Stimulated activated CD8-positive, alpha-beta memory T cell treated with anti-CD3 and anti-CD28 coated beads, Interleukin-12 subunit alpha, Interleukin-12 subunit beta, amount 100 ng/mL, for 4 hours (primary cell): ENCODE data around the gene SHISA4.
"Not testable (repeated sequence)": the region's sequence is repeated elsewhere in the genome, so short reads cannot be mapped to it uniquely, and the experiment has no call there.

Experiments used
- DNase-seq: peaks from one replicate; pipeline ENCODE4 v3.0.0-alpha.2; 2020; ENCODE audit warnings: low read depth

The SHISA4 gene

DNA sequence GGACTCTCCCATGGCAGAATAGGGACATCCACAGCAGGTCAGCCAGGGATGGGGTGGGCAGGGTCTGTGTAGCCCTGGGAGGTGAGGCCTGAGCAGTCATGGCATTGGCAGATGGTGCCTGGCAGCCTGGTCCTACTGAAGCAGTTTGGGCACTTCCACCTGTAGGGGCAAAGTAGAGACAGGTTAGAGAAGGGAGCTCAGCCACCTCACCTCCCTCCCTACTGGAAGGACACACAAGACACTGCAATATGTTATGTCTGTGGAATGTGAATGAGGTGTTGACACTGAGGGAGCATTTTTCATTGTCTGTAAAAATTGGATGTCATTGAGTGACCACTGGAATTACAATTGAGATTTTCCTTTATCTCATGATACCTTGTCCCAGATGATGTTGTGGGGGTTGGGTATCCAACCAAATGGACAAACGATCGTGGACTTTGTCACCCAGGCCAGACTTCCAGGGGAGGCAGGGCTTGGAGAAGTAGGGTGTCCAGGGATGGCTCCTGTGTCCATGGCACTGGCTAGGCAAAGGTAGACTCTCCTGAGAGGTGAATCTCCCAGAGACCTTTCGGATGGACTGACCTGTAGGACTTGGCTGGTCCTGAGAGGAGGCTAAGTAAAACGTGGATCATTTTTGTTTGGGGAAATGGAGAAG is 9.7 kb downstream of the SHISA4 start:
- DNase-seq, result no peak

DNA sequence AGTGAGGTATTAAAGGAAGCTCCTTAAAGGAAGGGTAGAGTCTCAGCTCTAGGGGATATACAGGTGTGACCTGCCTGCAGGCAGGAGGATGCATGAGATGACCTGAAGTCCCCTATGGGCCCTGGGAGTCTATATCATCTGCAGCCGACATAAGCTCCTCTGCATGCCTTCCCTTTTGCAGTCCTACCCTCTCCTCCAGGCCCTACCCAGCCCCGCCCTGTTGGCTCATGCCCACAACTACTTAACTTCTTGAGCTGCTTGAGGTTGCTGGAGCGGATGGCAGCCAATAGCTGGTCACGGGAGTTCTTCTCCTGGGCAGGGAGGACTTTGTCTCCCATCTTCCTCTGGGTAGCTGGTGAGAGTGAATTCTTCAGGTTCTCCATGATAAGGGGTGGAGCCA is 10.3 kb downstream of the SHISA4 start:
- DNase-seq, result no peak

DNA sequence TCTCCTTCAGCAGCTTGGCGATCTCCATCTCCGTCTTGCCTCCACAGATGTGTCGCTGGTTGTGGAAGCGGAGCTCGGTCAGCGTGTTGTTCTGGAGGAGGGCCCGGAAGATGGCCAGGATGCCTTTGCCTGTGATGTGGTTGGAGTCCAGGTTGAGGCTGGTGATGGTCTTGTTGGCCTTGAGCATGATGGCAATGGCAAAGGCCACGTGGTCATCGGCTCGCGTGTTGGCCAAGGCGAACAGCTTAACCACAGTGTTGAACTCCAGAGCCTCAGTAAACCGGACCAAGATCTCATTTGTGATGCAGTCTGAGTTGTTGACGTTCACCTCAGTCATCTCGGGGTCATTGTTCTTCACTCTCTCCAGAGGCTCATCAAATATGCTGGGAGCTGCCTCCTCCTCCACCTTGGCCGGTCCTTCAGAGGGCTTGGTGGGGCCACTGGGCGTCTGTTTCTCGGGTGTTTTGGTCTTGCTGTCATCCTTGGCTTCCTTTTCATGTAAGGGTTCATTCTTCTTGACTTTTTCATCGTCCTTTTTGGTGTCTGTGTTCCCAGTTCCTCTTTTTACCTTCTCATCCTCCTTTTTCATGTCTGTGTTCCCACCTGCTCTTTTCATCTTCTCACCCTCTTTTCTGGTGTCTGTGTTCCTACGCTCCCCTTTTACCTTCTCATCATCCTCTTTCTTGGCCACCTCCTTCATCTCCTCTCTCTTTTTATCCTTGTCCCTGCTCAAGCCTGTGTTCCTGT is 11.2 kb downstream of the SHISA4 start:
- no peak for DNase-seq

DNA sequence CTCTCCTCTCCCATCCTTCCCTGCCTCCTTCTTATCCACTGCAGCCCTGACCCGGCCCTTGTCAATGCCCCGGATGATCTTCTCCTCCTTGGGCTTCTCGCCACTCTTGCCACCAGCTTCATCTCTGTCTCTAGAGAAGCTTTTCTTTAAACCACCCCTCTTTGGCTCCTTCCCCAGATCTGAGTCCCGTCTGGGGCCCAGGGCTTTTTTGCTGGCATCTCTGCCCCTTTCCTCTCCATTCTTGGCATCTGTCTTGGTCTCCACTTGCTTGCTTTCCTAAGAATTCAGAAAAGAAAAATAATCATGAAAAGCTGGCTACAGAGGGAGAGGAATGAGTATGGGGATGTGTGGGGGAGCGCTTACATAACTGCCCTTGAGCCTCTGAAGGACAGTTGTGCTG is 11.8 kb downstream of the SHISA4 start:
- DNase-seq, result no peak

DNA sequence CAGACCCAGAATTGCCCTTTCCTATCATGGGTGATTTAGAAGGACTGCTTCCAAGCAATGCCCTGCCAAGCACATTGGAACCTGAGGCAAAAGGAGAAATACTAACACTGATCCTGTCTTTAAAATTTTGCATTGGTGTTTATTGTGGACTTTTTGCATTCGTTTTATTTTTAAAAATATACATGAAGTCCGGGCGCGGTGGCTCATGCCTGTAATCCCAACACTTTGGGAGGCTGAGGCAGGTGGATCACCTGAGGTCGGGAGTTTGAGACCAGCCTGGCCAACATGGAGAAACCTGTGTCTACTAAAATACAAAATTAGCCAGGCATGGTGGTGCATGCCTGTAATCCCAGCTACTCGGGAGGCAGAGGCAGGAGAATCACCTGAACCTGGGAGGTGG is 12.3 kb downstream of the SHISA4 start:
- not testable (repeated sequence) for DNase-seq

DNA sequence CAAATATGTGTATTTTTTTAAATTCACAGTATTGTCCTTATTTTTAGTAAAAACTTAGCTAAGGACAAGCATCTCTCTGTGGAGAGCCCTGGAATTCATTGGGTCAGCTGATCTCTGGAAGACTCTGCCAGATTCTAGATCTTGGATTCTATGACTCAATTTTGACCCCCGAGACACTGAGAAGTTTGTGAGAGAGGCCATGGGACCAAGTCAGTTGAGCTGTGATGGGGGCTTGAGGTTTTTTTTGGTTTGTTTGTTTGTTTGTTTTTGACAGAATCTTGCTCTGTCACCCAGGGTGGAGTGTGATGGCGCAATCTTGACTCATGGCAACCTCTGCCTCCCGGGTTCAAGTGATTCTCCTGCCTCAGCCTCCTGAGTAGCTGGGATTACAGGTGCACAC is 13.5 kb downstream of the SHISA4 start:
- DNase-seq, result no peak

DNA sequence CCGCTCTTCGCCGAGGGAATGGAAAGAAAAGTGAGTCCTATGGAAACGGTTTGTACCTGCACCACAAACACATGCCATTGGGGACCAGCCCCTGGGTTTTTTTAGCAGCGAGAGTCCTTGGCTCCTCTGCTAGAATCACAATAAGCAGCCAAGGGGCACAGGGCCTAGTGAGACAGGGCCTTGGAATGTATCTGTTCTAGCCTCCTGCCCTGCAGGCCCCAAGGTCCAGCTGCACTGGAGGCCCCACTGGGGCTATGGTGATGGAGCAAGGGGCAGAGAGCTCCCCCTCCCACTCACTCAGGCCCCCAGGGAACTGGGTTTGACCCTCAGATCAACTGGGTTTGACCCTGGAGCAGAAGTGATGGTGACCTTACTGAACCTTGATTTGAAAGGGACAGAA is 14.4 kb downstream of the SHISA4 start:
- no peak for DNase-seq

DNA sequence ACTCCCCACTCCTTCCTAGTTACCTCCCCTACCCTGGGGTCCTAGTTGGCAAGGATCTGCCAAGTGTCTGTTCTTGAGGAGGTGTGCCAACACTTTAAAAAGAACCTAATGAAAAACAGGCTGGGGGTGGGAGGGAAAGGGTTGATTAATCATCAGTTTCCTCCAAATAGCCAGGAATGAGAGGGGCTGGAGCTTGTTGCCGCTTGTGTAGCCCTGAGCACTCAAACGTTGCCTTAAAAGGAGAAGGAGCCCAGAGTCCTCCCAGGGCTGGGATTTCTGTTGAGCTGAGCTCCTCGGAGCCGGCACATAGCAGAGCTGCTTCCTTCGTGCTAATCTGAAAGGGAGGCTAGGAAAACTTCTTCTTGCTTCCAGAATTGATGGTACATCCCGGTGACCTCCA is 15.9 kb downstream of the SHISA4 start:
- DNase-seq, result no peak

DNA sequence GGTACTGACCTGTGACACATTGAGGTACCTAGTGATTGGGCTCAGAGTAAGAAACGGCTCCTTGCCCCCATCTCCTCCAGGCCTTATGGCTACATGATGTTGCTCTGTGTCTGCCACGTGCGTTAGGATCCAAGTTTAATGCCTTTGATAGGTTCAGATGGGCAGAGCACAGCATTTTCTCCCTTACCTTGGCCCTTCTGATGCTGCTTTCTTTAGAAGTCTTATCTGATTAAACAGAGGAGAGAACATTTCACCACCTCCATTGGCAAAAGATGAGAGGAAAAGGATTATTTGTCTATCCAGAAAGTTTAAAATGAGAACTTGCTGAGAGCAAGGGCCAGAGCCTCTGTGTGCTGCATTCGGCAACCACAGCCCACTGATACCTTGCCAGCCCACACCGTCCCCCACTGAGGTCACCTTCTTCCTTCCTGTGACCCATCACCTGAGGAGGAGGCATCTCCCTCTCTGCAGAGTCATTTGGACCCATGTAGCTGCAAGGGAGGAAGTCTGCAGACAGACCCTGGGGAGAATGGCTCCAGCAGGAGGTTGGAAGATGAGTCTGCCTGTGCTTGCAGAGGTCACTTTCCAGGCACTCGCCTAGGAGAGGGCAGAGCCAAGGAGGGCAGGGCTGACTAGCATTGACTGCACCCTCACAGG is 16.7 kb downstream of the SHISA4 start:
- DNase-seq, result no peak

DNA sequence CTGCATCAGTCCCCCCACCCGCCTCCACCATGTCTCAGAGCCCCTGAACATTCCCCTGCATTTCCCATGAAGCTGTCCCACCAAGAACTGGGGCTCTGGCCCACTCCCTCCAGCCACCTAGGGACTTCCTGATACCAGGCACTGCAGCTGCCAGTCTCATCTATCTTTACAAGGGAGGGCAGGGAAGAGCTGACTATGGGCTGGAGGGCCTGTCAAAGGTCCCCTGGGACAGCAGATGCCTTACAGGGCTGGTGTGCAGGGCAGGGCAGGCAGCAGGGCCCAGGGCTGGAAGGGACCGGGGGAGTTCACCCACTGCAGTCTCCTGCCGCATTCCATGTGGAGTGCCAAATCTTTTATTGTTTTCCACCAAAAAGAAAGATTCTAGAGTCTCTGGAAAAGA is 17.6 kb downstream of the SHISA4 start:
- DNase-seq, result no peak

DNA sequence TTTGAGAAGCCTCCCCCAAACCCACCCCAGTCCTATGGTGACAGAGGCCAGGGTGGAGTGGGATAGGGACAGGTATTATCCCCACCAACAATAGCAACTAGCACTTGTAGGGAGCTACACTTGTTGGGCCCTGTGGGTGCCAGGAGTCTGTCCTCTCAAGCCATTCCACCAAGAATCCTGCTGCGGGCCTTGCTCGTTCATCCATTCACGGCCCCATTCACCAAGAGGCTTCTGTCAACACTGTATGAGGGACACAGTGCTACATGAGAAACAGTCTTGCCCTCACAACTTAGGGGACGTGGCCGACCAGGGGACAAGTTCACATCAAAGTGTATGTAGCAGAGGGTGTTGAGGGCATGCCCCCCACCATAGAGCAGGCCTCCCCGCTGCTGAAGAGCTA is 18.9 kb downstream of the SHISA4 start:
- no peak for DNase-seq

DNA sequence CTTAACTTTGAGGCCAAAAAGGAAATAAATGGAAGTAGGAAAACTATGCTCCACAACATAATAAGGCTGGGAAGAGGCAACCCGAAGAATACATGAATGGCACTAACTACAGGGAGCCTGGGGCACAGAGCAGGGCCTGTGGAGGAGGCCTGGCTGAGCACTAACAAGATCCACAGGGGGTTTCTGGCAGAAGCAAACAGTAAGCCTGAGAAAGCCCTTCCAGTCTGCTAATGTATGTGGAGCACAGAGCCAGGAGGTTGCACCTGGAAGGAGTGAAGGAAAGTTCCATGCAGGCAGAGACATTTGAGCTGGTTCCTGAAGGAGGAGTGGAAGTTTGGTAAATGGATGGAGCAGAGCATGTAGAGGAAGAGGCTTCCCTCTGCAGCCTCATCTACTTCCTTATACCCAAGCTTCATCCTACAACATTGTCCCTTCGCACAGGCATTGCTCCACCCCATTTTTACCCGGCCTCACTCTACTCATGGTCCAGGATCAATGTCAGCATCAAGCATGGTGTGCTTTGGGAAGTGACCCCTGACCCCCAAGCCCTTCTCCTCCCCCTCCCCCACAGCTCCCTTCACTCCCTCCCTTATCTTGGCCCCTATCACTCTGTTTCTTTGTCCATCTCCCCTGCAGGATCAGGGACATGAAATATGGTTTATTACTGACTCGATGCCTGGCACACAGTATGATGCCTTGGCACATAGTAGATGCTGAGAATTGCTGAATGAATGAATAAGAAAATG is 23.3 kb downstream of the SHISA4 start:
- no peak for DNase-seq

DNA sequence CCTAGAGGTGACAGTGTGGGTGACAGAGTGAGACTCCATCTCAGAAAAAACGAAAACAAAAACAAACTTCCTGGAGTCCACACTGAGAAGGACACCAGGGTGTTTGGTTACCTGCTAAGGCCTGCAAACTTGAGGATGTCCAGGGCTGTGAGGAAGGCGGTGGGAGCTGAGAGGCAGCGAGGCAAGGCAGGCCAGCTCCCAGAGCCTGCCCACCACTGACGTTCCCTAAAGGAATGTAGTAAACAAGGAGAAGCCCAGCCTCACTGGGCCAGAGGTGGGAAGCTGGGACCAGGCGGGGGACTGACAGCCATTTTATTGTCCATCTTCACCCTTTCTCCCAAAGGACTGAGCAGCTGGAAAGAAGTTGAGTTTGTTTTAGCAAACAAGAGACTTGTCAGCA is 24.1 kb downstream of the SHISA4 start:
- DNase-seq, result no peak

DNA sequence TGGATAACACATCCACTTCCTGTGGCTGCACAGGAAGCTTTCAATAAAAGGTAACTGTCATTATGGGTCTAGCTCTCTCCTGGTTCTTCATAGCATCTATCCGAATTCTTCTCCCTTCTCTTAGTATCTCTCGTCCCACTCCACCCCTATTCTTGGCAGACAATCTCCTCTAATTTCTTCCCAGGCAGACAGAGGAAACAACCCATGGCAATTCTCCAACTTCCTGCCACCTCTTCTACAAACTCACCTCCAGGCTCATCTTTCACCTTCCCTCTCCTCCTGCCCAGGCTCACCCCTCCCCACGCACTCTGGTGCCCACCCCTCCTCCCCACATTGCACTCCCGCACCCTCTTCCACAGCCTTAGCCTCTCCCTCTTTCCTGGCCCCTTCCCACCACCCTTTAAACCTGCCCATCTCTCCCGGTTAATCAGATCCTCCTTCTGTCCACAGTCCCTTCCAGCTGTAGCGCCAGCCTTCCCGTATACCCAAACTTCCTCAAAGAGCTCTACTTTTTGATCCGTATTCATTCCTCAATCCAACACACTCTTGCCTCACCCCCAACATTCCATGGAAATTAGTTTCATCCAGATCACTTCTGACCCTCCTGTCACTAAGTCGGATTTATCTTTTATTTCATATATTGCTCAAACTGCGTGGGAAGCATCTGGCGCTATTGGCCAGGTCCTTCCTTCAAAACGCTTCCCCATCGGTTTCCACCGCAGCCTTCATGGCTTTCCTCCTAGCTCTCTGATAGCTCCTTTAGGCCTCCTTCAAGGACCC is 25.9 kb downstream of the SHISA4 start:
- no peak for DNase-seq

DNA sequence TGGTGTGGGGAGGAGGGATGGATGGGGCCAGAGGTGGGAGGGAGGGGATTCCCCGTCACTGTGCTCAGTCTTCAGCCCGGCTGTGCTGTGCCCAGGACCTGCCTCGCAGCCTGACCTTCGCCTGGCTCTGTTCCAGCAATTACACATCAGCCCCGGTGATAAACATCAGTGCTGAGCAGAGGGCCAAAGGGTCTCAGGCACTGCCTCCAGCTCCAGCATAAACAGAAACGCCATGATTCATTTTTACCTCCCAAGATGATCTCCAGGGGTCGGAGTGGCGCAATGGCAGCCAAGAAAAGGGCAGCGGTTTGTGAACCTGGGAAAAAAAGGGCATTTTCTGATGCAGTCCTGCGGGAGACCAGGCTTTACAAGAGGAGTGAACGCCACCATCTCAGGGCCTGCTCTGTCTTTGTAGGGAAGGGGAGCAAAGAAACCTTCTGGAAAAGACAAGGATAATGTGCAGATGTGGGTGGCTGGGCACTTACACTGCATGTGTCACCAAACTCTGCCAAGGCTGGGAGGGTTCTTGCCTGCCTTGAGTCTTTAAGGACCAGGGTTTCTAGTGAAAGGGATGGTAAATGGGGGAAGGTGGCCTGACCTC is 28.1 kb downstream of the SHISA4 start:
- no peak for DNase-seq

DNA sequence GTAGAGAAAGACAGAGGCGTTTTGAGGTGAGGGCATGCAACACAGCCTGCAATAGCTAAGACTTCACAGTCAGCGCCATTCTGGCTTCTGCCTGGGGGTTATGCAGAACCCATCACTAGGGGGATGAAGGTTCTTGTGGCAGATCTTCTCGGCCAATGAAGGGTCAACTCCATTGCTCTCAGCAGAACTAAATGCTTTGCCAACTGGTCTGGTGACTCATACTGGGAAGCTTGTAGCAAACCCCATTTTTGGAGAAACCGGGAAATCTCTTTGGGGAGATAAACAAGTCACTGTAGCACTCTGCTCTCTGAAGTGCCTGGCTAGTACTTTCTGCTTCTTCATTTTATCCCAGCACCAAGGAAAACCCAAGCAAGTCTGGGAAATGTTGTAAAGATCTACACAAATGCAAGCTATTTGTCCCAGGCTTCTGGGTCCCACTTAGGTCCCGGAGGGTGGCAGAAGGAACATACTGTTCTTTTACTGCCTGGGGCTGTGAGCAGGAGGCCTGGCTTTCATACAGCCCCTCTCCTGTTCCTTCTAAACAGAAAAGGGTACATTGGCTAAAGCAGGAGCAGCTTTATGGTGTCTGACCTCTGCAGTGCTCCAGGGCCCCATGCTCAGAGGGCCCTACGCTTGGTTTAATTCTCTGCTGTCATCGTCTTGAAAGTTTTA is 28.8 kb downstream of the SHISA4 start:
- no peak for DNase-seq

DNA sequence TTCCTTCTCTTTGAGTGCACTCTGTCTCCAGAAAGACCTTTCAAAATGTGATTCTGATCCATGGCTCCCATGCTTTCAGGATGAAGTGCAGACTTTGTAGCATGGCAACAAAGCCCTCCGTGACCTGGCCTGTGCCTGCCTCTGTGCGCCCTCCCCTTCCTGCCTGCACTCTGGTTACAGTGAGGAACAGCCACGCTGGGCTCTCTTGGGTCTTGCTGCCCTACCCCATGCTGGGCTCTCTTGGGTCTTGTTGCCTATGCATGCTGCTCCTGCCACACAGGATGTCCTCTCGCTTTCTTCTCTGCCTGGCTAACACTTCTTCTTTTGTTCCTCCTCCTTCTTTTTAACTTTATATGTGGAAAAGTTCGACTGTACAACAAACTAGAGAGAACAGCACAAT is 29.6 kb downstream of the SHISA4 start:
- no peak for DNase-seq

DNA sequence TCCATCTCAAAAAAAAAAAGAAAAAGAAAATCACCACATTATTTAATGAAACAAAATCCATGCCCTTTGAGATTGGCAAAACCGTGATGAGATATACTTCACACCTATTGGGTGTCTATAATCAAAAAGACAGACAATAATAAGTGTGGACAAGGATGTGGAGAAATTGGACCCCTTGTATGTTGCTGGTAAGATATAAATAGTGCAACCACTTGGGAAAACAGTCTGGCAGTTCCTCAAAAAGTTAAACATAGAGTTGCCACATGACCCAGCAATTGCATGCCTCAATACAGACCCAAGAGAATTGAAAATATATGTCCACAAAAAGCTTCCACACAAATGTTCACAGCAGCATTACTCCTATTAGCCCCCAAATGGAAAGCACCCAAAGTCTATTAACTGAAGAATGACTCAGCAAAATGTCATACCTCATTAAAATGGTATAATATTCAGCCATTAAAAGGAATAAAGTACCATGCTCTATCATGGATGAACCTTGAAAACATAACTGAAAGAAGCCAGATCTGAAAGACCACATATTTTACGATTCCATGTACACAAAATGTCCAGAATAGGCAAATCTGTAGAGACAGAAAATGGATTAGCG is 33.4 kb downstream of the SHISA4 start:
- DNase-seq, result no peak

DNA sequence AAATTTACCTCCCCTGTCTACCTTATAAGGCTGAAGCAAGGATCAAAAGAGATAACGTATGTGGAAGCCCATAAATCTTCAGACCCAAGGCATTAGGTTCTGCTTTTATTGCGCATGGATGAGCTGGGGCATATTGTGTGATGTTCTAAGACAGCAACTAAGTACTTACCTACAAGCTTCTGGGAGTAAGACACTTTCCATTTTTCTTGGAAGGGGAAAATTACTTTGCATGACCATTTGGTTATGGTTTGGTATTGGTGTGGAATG is 36.5 kb downstream of the SHISA4 start:
- no peak for DNase-seq

DNA sequence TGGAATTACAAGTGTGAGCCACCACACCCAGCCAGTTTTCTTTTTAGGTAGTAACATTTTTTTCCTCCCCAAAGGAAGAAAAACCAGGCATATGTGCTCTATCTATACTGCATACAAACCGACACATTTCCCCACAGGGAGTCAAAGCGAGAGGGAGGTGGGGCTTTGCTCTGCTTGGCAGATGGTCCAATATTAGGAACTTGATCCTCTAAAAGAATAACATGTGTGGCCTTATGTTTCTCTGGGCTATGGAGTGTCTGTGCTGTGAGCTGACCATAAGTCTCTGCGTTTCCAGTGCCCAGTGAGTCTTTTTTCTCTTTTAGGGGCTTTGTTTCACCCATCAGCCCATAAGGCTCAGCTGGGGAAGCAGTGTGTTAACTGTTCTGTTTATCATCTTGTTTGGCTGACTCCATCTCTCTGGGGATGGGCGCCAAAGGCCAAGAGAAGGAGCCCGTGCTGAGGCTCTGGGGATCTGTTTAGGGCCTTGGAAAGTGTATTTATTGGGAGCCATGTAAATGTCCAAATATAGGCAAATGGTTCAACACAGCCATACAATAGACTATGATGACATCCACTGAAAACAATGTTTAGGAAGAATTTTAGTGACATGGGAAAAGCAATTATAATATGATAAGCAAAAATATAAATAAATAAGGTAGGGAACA is 37.4 kb downstream of the SHISA4 start:
- no peak for DNase-seq
